Measurements from ENCODE around the gene NSFL1C.

DNA sequence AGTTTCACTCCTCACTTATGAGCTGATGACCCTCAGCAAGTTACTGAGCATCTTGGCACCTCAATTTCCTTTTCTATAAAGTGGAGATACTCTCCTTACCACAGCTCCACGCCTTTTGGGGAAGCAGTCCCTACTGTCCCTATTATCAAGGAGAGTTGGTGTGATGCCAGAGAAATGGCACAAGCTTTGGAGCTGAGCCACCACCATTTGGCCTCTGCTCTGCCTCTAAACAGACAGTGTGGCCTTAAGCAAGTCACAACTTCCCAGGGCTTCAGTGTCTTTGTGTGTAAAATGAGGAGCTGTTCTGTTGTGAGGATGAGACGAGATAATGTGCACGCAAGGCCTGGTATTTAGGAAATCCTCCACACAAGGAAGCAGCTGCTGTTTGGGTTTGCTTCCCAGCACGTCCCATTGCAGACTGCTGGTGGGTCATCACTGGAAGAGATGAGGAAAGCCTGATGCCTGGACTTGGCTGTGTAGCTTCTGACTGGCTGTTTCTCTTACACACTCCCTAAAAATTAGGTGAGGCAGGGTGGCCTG lies 18.5 kb downstream of the NSFL1C start:
- TF ChIP-seq MAX (IDR thresholded peaks at IDR 0.05), result no peak
- TF ChIP-seq CREB1 (IDR thresholded peaks at IDR 0.05; ENCODE audit: low read depth), result no peak
- no peak for TF ChIP-seq NFIC (IDR thresholded peaks at IDR 0.05)
